SU-DHL-6 (cell line): Measurements from ENCODE around the gene ARAP1.

Source experiments
- EZH2phosphoT487 ChIP-seq: fragments of 200-600 bp; sonication (generic), shearing (Covaris generic); conservative IDR thresholded peaks from 2 replicates; pipeline ENCODE4 v1.6.1; 2018; ENCODE audit warnings: mild to moderate bottlenecking, antibody characterized with exemption, low read length, moderate library complexity, mixed read lengths
- TF ChIP-seq, protein P1 (sequence below): fragments of 200-600 bp; sonication (generic); IDR thresholded peaks from one replicate; pipeline ENCODE4 v1.5.1; 2017; ENCODE audit warnings: antibody characterized with exemption, mild to moderate bottlenecking, low read length, moderate library complexity; ENCODE audit not compliant: insufficient read depth, poor library complexity, severe bottlenecking

DNA sequence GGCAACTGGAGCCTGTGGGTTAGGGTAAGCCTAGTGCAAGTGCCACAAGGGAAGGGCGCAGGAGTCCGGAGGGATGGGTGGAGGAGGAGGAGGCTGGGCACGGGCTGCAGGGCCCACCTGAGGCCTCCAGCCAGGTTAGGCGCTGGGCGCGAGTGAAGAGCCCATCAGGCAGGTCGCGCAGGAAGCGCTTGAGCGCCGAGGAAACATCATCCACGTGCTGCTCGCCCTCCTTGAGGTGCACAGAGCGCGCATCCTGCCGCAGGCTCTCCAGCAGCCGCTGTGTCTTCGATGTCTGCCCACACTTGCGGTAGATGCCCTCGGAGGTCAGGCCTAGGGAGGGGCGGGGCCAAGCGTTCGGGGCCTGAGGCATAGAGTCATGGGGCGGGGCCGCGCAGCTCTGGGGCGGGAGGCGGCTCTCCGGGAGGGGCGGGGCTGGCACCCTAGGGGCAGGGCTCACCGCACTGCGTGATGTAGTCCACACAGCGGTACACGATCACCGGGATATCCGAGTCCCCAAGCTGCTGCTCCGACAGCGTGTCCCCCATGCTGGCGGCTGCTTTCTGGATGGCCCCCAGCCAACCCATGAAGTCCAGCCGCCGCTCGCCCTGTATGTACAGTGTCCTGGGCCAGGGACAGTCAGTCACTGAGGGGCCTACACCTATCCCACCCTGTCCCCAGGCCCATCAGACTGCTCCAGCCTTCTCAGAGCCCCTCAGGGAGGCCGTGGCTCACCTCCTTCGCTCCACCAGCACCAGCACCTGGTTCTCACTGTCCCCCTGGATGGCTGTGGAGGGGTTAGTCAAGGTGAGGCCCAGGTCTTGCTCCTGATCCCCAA lies 55.1 kb downstream of the ARAP1 start:
- TF ChIP-seq, protein P1, sequence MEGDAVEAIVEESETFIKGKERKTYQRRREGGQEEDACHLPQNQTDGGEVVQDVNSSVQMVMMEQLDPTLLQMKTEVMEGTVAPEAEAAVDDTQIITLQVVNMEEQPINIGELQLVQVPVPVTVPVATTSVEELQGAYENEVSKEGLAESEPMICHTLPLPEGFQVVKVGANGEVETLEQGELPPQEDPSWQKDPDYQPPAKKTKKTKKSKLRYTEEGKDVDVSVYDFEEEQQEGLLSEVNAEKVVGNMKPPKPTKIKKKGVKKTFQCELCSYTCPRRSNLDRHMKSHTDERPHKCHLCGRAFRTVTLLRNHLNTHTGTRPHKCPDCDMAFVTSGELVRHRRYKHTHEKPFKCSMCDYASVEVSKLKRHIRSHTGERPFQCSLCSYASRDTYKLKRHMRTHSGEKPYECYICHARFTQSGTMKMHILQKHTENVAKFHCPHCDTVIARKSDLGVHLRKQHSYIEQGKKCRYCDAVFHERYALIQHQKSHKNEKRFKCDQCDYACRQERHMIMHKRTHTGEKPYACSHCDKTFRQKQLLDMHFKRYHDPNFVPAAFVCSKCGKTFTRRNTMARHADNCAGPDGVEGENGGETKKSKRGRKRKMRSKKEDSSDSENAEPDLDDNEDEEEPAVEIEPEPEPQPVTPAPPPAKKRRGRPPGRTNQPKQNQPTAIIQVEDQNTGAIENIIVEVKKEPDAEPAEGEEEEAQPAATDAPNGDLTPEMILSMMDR, result no peak
- no peak for TF ChIP-seq EZH2phosphoT487
